HG03175 (cell line): Measurements from ENCODE around the gene SLC22A1.
"Not testable (repeated sequence)": the region's sequence is repeated elsewhere in the genome, so short reads cannot be mapped to it uniquely, and the experiment has no call there.

Experiments
- ATAC-seq: cut with Tn5 transposase; IDR thresholded peaks from one replicate; pipeline ENCODE4 v1.9.1; 2021; ENCODE audit warnings: mild to moderate bottlenecking, moderate library complexity; ENCODE audit not compliant: unreplicated experiment

SLC22A1 gene

DNA sequence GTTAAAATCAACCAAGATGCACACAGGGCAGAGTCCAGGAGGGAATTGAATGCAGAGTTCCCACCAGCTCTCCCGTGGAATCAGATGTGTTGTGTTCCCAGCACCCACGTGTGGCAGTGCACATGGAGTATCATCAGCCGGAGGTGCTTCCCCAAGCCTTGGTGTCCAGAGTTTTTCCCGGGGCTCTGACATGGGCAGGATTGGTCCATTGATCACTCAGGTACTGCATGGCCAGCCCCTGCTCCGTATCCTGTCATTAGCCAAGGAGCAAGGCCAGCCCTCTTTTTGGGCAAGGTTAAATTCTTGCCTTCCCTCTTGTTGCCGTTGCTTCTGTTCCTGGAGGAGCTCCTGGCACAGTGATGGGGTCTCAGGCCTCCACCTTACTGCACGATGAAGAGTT is 28.6 kb upstream of the SLC22A1 start:
- ATAC-seq, result no peak

DNA sequence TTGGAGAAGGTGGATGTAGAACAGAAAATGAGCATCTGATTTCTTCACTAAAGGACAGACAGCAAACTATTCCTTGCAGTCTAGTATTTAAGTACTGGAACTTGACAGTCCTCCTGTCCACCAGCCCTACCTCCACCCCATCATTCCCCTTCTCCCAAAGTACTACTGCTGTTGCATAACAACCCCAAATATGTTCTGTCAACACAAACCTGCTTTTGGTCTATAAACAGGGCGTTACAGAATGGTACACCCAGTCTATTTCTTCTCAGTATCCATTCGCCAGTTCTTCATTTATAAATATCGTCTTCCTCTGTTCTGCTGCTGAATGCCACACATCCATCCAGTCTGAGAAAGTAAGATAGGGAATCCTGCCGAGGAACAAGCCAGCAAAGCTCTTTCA is 27.7 kb upstream of the SLC22A1 start:
- ATAC-seq, result no peak

DNA sequence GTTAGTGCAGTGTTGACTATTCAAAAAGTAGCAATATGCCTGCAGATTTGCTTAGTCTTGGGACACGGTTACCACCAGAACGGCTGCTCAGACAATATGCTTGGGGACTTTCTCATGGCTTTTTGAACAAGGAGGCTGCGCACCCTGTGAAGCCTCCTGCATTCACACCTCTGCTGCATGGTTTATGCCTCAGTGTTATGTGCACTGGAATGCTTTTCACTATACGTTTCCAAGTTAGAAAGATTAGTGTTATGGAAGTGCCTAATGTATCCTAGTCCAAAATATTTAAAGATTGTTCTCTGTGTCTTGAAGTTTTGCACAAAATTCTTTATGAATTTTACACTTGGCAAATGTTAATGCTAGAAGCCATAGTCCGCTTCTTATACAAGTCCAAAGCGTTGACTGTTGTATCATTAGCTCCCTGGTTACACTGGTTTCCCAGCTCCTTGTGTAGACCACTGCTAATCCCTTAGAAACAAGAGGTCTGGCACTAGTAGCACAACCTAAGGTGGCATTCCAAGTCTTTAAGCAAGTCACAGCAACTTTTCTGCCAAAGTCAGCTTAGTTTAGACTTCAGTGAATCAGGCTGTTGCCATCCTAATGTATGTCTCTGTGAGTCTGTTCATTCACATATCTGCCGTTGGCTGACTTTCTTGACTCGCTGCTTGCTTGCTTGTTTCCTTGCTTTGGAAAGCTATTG is 26.3 kb upstream of the SLC22A1 start:
- no peak for ATAC-seq

DNA sequence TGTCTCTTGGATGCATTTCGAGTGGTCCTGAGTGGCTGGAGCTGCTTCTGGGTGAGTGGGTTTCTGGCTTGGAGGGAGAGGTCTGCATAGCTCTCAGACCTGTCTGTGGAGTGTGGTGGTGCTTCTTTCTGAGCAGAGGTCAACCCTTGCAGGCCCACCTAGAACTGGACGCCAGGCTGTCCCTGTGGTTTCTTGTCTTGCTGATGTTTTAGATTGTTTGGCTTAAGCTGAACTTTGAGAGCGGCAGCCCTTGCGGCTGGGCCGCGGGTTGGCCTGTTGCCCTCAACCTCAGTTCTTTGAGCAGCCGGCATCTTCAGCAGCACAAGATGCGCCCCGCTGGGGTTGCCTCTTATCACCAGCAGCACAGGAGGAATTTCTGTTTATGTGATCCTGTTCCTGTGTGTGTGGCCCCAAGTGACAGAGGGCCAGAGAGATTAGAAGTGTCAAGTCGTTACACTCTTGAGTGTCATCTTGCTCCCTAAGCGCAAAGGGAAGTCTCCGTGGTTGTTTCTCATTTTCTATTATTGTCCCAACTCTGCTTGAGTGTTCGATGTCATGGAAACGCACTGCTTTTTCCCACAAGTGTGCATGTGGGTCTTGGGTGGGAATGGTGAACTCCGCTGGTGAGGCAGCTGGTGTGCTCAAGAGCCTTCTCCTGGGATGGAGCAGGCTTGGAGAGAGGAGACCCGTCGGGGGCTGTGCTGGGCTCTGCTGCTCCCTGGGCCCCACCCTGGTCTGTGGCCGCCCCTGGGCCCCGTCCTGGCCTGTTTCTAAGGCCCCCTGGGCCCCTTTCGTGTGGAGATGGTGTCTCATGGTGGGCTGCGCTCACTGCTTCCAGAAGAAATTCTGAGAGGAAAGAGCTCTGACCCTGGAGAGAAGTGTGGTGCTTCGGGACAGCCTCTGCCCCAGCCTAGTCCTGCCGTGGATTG is 20.1 kb upstream of the SLC22A1 start:
- no peak for ATAC-seq

DNA sequence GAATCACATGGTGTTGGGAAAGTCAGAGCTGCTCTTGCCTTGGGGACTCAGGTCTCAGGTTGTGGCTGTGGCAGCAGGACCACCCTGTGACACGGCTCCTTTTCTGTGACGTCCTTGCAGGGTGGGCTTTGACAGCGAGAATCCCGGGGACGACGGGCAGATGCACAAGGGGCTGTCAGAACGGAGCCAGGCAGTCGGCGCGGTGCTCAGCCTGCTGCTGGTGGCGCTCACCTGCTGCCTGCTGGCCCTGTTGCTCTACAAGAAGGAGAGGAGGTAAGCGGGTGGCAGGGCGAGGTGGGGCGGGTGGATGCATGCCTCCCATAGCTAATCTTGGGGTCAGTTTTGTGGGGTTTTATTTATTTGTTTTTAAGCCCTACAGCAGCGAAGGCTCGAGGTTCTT is 19.2 kb upstream of the SLC22A1 start:
- no peak for ATAC-seq

DNA sequence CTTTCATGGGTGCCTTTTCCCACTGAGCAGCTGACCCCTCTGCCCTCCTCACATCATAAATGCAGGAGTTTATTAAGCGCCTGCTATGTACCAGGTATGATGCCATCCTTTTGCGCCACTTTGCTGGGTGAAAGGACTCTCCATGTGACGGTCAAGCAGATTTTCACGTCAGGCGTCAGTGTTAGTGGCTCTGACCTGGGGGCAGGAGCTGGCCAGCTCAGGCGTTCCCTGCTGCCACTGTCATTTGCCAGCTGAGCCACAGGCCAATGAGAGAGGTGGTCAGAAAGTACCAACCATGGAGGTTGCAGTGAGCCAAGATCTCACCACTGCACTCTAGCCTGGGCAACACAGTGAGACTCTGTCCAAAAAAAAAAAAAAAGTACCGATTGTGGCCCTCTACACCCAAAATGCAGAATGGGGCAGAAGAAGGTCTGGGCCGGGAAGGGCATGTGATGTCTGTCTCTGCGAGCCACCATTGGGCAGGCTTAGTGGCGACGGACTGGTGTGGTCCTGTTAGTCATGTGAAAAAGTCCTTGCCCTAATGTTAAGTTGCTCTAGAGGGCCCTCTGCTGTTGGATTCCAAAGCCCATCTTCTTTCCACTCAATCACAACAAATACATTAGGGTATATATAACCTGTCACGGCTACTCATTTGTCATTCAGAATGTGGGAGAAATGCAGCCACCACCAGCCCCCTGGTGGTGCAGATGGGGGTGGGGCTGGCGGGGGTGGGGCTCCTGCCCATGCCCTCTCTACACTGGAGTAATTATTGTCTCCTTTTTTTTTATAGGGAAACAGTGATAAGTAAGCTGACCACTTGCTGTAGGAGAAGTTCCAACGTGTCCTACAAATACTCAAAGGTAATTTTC is 18.4 kb upstream of the SLC22A1 start:
- ATAC-seq, result no peak

DNA sequence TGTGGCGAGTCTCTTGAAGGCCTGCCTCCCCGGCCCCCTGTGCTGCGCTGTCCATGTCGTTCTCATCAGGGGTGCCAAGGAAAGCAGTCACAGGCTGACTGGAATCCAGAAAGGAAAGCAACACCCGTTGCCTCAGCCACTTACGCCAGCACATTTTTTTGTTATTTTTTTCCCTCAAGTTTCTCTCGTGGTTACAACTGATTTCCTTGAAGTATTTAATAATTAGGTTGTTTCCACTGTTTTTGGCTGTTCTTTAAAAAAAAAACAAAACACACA is 17.9 kb upstream of the SLC22A1 start:
- no peak for ATAC-seq

DNA sequence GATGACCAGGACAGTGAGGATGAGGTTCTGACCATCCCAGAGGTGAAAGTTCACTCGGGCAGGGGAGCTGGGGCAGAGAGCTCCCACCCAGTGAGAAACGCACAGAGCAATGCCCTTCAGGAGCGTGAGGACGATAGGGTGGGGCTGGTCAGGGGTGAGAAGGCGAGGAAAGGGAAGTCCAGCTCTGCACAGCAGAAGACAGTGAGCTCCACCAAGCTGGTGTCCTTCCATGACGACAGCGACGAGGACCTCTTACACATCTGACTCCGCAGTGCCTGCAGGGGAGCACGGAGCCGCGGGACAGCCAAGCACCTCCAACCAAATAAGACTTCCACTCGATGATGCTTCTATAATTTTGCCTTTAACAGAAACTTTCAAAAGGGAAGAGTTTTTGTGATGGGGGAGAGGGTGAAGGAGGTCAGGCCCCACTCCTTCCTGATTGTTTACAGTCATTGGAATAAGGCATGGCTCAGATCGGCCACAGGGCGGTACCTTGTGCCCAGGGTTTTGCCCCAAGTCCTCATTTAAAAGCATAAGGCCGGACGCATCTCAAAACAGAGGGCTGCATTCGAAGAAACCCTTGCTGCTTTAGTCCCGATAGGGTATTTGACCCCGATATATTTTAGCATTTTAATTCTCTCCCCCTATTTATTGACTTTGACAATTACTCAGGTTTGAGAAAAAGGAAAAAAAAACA is 16.6 kb upstream of the SLC22A1 start:
- no peak for ATAC-seq

DNA sequence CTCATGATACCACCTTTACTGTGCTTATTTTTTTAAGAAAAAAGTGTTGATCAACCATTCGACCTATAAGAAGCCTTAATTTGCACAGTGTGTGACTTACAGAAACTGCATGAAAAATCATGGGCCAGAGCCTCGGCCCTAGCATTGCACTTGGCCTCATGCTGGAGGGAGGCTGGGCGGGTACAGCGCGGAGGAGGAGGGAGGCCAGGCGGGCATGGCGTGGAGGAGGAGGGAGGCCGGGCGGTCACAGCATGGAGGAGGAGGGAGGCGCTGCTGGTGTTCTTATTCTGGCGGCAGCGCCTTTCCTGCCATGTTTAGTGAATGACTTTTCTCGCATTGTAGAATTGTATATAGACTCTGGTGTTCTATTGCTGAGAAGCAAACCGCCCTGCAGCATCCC is 15.6 kb upstream of the SLC22A1 start:
- ATAC-seq, result no peak

DNA sequence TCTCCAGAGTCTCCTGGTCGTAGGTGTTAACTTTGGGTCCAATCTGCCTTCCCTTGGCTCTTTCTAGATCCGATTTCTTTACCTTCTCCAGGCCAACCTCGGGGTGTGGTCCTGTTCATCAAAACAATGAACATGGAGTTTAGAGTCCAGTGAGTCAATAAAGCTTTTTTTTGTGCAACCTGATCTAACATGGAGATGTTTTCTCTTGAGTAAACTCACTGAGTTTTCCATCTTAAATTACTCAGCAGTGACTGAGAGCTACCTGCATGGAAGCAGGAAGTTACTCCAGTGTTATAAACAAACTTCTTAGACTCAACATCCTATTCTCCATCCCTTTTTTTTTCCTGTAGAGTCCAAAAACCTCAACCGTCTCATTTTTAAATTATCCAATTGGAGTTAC is 14.9 kb upstream of the SLC22A1 start:
- no peak for ATAC-seq

DNA sequence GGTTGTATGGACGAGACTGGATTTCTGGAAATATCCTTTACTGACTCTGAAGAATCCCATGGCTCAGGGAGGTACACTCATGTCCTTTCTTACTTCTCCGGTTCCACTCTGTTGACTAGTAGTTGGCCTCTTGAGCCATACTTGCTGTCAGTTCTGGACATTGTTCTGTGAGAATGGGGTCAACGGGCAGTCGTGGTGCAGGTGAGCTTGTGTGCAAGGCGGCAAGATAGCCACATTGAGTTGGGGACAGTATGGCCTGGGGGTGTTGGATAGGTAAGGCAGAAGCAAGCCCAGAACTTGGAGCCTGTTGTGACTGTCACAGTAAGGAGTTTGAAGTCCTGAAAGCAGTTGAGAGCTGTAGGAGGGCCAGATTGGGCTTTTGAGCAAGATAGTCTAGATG is 13.5 kb upstream of the SLC22A1 start:
- no peak for ATAC-seq

DNA sequence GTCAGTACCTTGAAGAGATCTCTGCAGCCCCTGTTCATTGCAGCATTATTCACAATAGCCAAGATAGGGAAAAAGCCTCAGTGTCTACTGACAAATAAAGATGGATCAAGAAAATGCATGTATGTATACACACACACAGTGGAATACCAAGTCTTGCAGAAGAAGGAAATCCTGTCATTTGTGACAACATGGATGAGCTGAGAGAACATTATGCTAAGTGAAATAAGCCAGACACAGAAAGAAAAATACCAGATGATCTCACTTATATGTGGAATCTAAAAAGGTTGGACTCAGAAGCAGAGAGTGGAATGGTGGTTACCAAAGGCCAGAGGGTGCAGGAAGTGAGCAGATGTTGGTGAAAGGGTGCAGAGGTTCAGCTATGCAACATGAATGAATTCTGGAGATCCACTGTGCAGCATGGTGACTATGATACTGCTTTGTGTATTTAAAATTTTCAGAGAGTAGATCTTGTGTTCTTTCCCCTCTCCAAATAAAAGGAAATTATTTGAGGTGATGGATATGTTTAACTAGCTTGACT is 11.0 kb upstream of the SLC22A1 start:
- ATAC-seq, result no peak

DNA sequence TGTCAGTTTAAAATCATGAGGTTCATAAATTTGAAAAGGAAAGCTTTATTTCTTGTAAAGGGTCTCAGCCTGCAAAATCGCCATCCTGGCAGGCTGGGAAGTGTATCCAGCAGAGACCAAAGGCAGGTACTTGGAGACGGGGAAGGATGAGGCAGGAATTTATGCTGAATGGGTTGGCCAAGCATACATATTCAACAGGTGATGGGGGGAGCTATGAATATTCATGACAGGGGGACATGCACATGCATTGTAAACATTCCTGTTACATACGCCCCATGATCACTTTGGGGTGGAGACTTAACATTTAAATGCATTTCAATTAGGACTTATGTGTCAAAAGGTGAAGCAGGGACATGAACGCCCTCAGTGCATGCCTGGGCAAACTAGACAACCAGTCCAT is 9.8 kb upstream of the SLC22A1 start:
- ATAC-seq, result no peak

DNA sequence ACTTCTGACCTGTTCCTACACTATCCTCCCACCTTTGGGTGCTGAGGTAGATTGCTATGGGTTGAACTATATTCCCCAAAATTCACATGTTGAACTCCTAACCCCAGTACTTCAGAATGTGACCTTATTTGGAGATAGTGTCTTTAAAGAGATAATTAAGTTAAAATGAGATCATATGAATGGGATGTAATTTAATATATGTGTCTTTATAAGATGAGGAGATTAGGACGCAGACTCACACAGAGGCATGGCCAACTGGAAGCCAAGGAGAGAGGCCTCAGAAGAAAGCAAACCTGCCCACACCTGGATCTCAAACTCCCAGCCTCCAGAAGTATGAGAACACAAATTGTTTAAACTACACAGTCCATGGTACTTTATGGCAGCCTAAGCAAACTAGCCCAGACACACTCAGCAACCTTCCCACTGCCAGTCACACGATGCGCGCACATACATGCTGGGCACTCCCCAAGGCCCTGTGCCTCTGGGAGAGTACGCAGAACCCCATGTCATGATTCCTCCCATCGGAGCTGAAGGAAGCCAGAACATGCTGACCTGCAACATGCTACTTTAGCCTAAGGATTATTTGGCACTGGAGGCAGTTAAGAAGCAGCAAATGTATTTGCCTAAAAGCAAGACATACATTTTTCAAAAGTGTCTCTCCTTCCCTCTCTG is 8.9 kb upstream of the SLC22A1 start:
- ATAC-seq, result no peak

DNA sequence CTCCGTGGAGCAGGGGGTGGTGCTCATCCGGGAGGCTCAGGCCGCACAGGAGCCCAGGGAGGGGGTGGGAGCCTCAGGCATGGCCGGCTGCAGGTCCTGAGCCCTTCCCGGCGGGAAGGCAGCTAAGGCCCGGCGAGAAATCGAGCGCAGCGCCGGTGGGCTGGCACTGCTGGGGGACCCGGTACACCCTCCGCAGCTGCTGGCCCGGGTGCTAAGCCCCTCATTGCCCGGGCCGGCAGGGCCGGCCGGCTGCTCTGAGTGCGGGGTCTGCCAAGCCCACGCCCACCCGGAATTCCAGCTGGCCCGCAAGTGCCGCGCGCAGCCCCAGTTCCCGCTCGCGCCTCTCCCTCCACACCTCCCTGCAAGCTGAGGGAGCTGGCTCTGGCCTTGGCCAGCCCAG is 7.1 kb upstream of the SLC22A1 start:
- not testable (repeated sequence) for ATAC-seq

DNA sequence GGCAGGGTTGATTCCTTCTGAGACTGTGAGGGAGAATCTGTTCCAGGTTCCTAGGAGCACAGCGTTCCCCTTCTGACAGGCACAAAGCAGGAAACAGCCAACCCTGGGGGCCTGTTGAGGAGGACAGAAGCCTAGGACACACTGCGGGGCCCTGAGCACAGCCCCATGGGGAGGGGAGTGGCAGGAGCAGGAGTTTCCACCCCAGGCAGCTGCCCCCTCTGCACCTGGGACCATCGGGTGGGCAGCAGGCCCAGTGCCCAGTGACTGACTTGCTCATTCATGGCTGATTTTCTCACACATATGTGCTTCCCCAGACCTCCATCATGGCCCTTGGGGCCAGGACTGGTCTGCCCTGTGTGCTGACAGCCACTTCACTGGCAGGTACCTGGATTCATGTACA is 6.2 kb upstream of the SLC22A1 start:
- no peak for ATAC-seq

DNA sequence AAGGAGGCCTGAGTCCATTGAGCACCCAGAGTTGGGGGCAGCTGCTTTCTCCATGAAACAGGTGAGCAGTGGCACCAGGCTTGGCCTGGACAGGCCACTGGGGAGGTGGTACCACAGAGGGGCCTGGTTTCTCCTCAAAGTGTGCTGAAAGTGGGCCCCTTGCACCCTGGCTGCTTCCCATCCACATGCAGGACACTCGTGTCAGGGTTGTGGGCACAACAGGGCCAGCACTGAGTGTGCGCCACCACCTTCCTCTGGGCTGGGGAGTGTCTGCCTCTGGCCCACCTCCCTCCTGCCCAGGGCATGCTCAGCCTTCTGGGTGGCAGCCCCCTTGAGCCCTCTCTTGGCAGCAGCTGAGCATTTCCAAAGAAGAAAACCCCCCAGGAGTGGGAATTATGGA is 5.2 kb upstream of the SLC22A1 start:
- ATAC-seq, result no peak

DNA sequence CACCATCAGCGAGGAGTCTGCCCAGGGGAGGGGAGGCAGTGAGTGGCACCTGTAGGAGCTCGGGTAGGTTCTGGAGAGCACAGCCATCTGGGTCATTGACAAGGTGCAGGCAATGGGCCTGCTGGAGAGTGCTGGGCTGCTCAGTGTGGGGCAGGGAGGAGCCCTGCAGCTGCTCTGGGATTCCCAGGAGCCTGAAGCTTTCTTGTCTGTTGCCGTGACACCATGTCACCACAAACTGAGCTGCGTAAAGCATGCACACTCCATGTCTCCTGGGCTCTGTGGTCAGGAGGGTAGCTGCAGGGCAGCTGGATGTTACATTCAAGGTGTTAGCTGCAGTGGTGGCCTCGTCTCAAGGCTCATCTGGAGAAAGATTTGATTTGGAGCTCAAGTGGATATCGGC is 4.5 kb upstream of the SLC22A1 start:
- ATAC-seq, result no peak

DNA sequence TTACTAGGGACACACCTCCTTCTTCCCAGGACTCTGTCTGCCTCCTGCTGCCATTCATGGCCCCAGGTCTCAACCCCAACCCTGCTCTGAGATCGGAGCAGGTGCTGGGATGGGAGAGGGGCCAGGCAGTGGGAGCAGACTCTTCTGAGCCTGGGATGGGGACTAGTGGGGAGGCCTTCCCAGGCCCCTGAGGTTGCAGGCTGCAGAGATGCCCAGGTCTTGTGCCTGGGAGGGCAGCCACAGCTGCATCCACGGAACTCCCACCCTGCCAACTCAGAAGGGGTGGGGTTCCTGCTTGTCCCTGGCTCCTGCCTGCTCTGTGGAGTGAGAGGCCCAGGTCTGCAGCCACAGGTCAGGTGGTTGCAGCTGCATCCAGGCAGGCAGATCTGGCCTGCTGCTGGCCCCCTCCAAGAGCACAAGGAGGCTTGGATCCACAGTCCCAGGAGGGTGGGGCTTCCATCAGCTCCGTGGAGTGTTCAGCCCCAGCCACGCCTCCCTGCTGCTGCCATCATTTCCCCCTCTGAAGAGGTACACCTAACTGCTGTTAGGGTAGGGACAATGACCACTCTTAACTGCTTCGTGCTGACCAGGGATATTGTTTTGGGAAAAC is 2.9 kb upstream of the SLC22A1 start:
- no peak for ATAC-seq

DNA sequence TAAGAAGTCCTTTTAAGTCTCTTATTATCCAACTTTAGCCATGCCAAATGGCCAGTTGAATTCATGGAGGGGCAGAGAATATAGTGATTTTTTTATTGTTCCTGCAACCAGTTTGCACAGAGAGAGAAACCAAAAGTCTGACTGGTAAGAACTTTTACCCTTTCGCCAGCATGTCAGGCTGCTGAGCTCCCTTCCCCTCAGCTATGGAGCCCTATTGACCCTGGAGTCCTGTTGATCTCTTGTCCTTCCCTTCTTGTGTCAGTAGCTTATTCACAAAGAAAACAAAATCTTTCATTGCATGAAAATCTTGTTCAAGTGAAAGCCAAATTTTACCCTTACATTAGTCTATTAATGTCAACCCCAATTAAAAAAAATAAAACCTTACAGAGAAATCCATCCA is 1.5 kb upstream of the SLC22A1 start:
- ATAC-seq, result no peak
